IMR-90 (cell line): ENCODE measurements around the gene ENAH. TPM values are rescaled to one million over a fixed set of nuclear protein-coding genes. Genes with fewer than 3 reads are reported as not detected.
A peak's percentile ranks its signal among the peaks of the same experiment; 100 is the strongest.

Experiments
- ATAC-seq: fragments of 200-7000 bp; cut with Tn5 transposase; 2 replicates; pipeline ENCODE4 v1.9.1; 2020; ENCODE audit warnings: low read depth, mild to moderate bottlenecking, moderate library complexity
- BruUV-seq: library from RNA; stranded (reverse); fragments of 400-500 nt; replicated peaks from 2 replicates; lab custom pipeline; 2021; lab: Mats Ljungman, UMichigan
- CTCF ChIA-PET: fragments of 300-600 bp; formaldehyde crosslinking; extraction: SDS; loops from one replicate; lab custom pipeline; 2021; ENCODE audit warnings: antibody characterized with exemption; lab: Yijun Ruan, JAX
- POLR2A ChIA-PET: fragments of 300-600 bp; sonication (Branson Sonifier 250); formaldehyde crosslinking; loops from one replicate; lab custom pipeline; 2022; ENCODE audit warnings: antibody characterized with exemption; ENCODE audit not compliant: unreplicated experiment; lab: Charles Lee
- DNase-seq: peaks from one replicate; pipeline ENCODE4 v3.0.0; 2013
- H2AFZ ChIP-seq: replicated peaks from 2 replicates; pipeline ENCODE3; 2013; ENCODE audit warnings: low read length, mild to moderate bottlenecking; ENCODE audit not compliant: poor library complexity
- H2AK5ac ChIP-seq: 2 replicates; pipeline ENCODE4 v1.6.1; 2013; ENCODE audit warnings: low read depth, low read length, inconsistent platforms
- H2AK9ac ChIP-seq: replicated peaks from 2 replicates; pipeline ENCODE3; 2013; ENCODE audit warnings: mild to moderate bottlenecking, low read depth, low read length, moderate library complexity; ENCODE audit not compliant: poor library complexity
- H2BK120ac ChIP-seq: 2 replicates; pipeline ENCODE4 v1.6.1; 2013; ENCODE audit warnings: low read depth, low read length, inconsistent platforms
- H2BK15ac ChIP-seq: 3 replicates; pipeline ENCODE4 v1.6.1; 2013; ENCODE audit warnings: low read depth, low read length, inconsistent platforms
- H2BK20ac ChIP-seq: 2 replicates; pipeline ENCODE4 v1.6.1; 2013; ENCODE audit warnings: low read depth, mild to moderate bottlenecking, inconsistent platforms, low read length, moderate library complexity
- H2BK5ac ChIP-seq: 2 replicates; pipeline ENCODE4 v1.6.1; 2013; ENCODE audit warnings: mild to moderate bottlenecking, low read depth, low read length, inconsistent platforms; ENCODE audit not compliant: poor library complexity, severe bottlenecking
- H3K14ac ChIP-seq: replicated peaks from 2 replicates; pipeline ENCODE4 v1.6.1; 2013; ENCODE audit warnings: low read depth, low read length, inconsistent platforms
- H3K18ac ChIP-seq: 2 replicates; pipeline ENCODE4 v1.6.1; 2013; ENCODE audit warnings: low read depth, low read length, control low read depth
- H3K23ac ChIP-seq: 2 replicates; pipeline ENCODE4 v1.6.1; 2013; ENCODE audit warnings: low read depth, low read length, inconsistent platforms
- H3K27ac ChIP-seq: 2 replicates; pipeline ENCODE4 v1.5.1; 2013; ENCODE audit warnings: mild to moderate bottlenecking, control low read depth, low read length; ENCODE audit not compliant: insufficient read depth
- H3K27me3 ChIP-seq: 2 replicates; pipeline ENCODE4 v1.6.1; 2013; ENCODE audit warnings: low read length; ENCODE audit not compliant: control insufficient read depth, insufficient read depth
- H3K36me3 ChIP-seq: 2 replicates; pipeline ENCODE4 v1.6.1; 2013; ENCODE audit warnings: low read length, mixed read lengths; ENCODE audit not compliant: control insufficient read depth, insufficient read depth
- H3K4ac ChIP-seq: 2 replicates; pipeline ENCODE4 v1.6.1; 2013; ENCODE audit warnings: low read depth, low read length, inconsistent platforms
- H3K4me1 ChIP-seq: 2 replicates; pipeline ENCODE4 v1.6.1; 2013; ENCODE audit warnings: low read length, mixed read lengths; ENCODE audit not compliant: control insufficient read depth, insufficient read depth
- H3K4me2 ChIP-seq: 2 replicates; pipeline ENCODE4 v1.6.1; 2013; ENCODE audit warnings: low read depth, mild to moderate bottlenecking, control low read depth, low read length, moderate library complexity
- H3K4me3 ChIP-seq: 2 replicates; pipeline ENCODE4 v1.5.1; 2013; ENCODE audit warnings: low read depth, mild to moderate bottlenecking, control low read depth, low read length, moderate library complexity; ENCODE audit not compliant: insufficient read depth
- H3K56ac ChIP-seq: 2 replicates; pipeline ENCODE4 v1.6.1; 2013; ENCODE audit warnings: low read length, inconsistent platforms; ENCODE audit not compliant: insufficient read depth; ENCODE audit errors: extremely low read depth
- H3K79me1 ChIP-seq, 2 experiments: 2 replicates each; pipeline ENCODE4 v1.6.1; 2013; ENCODE audit warnings: low read length in 2 of 2, inconsistent platforms in 1 of 2, low read depth in 1 of 2
- H3K9ac ChIP-seq: 2 replicates; pipeline ENCODE4 v1.6.1; 2013; ENCODE audit warnings: low read depth, low read length, control low read depth
- H3K9me1 ChIP-seq: 2 replicates; pipeline ENCODE4 v1.6.1; 2013; ENCODE audit warnings: low read length, inconsistent platforms; ENCODE audit not compliant: insufficient read depth
- H3K9me3 ChIP-seq: 2 replicates; pipeline ENCODE4 v1.6.1; 2013; ENCODE audit warnings: low read length; ENCODE audit not compliant: control insufficient read depth, insufficient read depth
- H4K20me1 ChIP-seq: 2 replicates; pipeline ENCODE4 v1.6.1; 2013; ENCODE audit warnings: low read length, inconsistent platforms; ENCODE audit not compliant: insufficient read depth
- H4K5ac ChIP-seq: 2 replicates; pipeline ENCODE4 v1.6.1; 2013; ENCODE audit warnings: mild to moderate bottlenecking, low read depth, low read length, control low read depth
- H4K8ac ChIP-seq, 2 experiments: 2 replicates each; pipeline ENCODE4 v1.6.1; 2013; ENCODE audit warnings: low read depth in 2 of 2, low read length in 2 of 2, control low read depth in 1 of 2, inconsistent platforms in 1 of 2
- H4K91ac ChIP-seq: 2 replicates; pipeline ENCODE4 v1.6.1; 2013; ENCODE audit warnings: low read depth, low read length, inconsistent platforms; ENCODE audit not compliant: insufficient read depth
- BHLHE40 ChIP-seq: fragments of 150-350 bp; IDR thresholded peaks from 2 replicates; pipeline ENCODE4 v1.6.1; 2016; ENCODE audit warnings: mild to moderate bottlenecking, low read depth, low read length
- CEBPB ChIP-seq: IDR thresholded peaks from 2 replicates; pipeline ENCODE4 v1.6.1; 2012; ENCODE audit warnings: low read depth, low read length, improper control_type of control experiment
- CHD1 ChIP-seq: IDR thresholded peaks from 2 replicates; pipeline ENCODE4 v1.6.1; 2012; ENCODE audit warnings: low read depth, low read length, improper control_type of control experiment
- FOS ChIP-seq: fragments of 150-350 bp; IDR thresholded peaks from 2 replicates; pipeline ENCODE4 v1.6.1; 2016; ENCODE audit warnings: low read depth, low read length
- MAZ ChIP-seq: IDR thresholded peaks from 2 replicates; pipeline ENCODE4 v1.6.1; 2012; ENCODE audit warnings: low read depth, mild to moderate bottlenecking, low read length, improper control_type of control experiment, moderate library complexity, borderline replicate concordance
- MXI1 ChIP-seq: IDR thresholded peaks from 2 replicates; pipeline ENCODE4 v1.6.1; 2012; ENCODE audit warnings: low read depth, mild to moderate bottlenecking, low read length, moderate library complexity, borderline replicate concordance
- NFE2L2 ChIP-seq: fragments of 150-350 bp; IDR thresholded peaks from 2 replicates; pipeline ENCODE4 v1.6.1; 2016; ENCODE audit warnings: low read depth, mild to moderate bottlenecking, low read length
- RAD21 ChIP-seq: IDR thresholded peaks from 2 replicates; pipeline ENCODE4 v1.6.1; 2012; ENCODE audit warnings: low read length, improper control_type of control experiment
- RFX5 ChIP-seq: IDR thresholded peaks from 2 replicates; pipeline ENCODE4 v1.8.0; 2012; ENCODE audit warnings: low read depth, mild to moderate bottlenecking, low read length, moderate library complexity
- SMC3 ChIP-seq: fragments of 150-350 bp; IDR thresholded peaks from 2 replicates; pipeline ENCODE4 v1.6.1; 2016; ENCODE audit warnings: low read depth, mild to moderate bottlenecking, antibody characterized with exemption, low read length, moderate library complexity
- WGBS, 2 experiments: methylation state at CpG; one replicate each; pipeline versions ENCODE4 v1.1.5 to v1.1.7; 2013; ENCODE audit warnings: missing lambda C conversion rate in 2 of 2; ENCODE audit not compliant: insufficient read length in 1 of 2; ENCODE audit errors: extremely low coverage in 2 of 2; 5-methylcytosine and 5-hydroxymethylcytosine counted together
- dilution Hi-C: fragments of 300-500 bp; cut with HindIII; formaldehyde crosslinking; loops from one replicate; pipeline ENCODE4 v1.14.3; 2018; ENCODE audit warnings: low sequenced_read_pairs; ENCODE audit not compliant: unreplicated experiment
- in situ Hi-C: fragments of 300-500 bp; cut with MboI; formaldehyde crosslinking; loops from 3 replicates; pipeline ENCODE4 v1.14.3; 2019; ENCODE audit warnings: low sequenced_read_pairs, inconsistent platforms, mixed read lengths
- intact Hi-C: fragments of 100-400 bp; cut with micrococcal nuclease; formaldehyde crosslinking; loops from 2 replicates; pipeline ENCODE4 v1.10.0; 2022
- polyA plus RNA-seq, 3 experiments: library from polyadenylated mRNA; depleted of rRNA; stranded (reverse); fragments of >200 nt; gene quantifications; 2 replicates each; pipeline ENCODE4 v1.2.3, GENCODE V29; 2012; ENCODE audit warnings: low replicate concordance in 1 of 3
- total RNA-seq: library from RNA; depleted of rRNA; stranded (reverse); fragments of >200 nt; gene quantifications from 2 replicates; pipeline ENCODE4 v1.2.3, GENCODE V29; 2012
- TF ChIP-seq, protein P1 (sequence below): fragments of 150-350 bp; IDR thresholded peaks from 2 replicates; pipeline ENCODE4 v1.6.1; 2017; ENCODE audit warnings: mild to moderate bottlenecking, antibody characterized with exemption, low read length, low read depth

The ENAH gene
- total and polyA plus RNA-seq, 2 of the 4 experiments (the other 2 are of a cell fraction) = 61.3 to 86.9 TPM

- Histone ChIP-seq H3K4me1 (peaks cover 11% of the 10 kb centered on the region), H2BK20ac (peak overlapping the region; percentile 33; the same call in 1 of the 2 replicates), H3K56ac (no peak overlapping the region), H3K36me3 (no peaks in the 10 kb centered on the region), H4K5ac (peak overlapping the region; percentile 28; the same call in 1 of the 2 replicates), H3K4ac (0 out of 2 replicates have a peak overlapping the region, but pooled peaks have one; percentile 33), H4K20me1 (no peaks in the 10 kb centered on the region), H3K18ac (peak overlapping the region; percentile 50), H3K9ac (no peak overlapping the region), H3K14ac (peak overlapping the region; percentile 7; the same call in 1 of the 2 replicates), H2BK5ac (no peak overlapping the region), H2AK9ac (peak overlapping the region; percentile 68), H3K27me3 (no peaks in the 10 kb centered on the region), H3K27ac (0 out of 2 replicates have a peak overlapping the region, but pooled peaks have one; percentile 13), H2BK120ac (peak overlapping the region; percentile 65), H2AFZ (peak overlapping the region; percentile 67), H2AK5ac (peak overlapping the region; percentile 77), H3K9me1 (0 out of 2 replicates have a peak, but pooled peaks cover 5% of the 10 kb centered on the region), H3K9me3 (no peaks in the 10 kb centered on the region), H4K91ac (peak overlapping the region; percentile 76; the same call in 1 of the 2 replicates), H3K23ac (0 out of 2 replicates have a peak overlapping the region, but pooled peaks have one; percentile 53), H2BK15ac (peak overlapping the region; percentile 74; the same call in 1 of the 3 replicates), H3K4me3 (no peak overlapping the region), H3K79me1 (no peaks in the 10 kb centered on the region), H3K4me2 (no peak overlapping the region), H4K8ac (0 out of 4 replicates have a peak overlapping the region, but pooled peaks of 1 of the 2 experiments have one; percentile 40)
- CTCF ChIA-PET = no interaction called here
- no peak for DNase-seq
- TF ChIP-seq NFE2L2 = no peak
- no peak for TF ChIP-seq MXI1
- TF ChIP-seq CHD1 = no peak
- no peak for TF ChIP-seq MAZ
- TF ChIP-seq, protein P1, sequence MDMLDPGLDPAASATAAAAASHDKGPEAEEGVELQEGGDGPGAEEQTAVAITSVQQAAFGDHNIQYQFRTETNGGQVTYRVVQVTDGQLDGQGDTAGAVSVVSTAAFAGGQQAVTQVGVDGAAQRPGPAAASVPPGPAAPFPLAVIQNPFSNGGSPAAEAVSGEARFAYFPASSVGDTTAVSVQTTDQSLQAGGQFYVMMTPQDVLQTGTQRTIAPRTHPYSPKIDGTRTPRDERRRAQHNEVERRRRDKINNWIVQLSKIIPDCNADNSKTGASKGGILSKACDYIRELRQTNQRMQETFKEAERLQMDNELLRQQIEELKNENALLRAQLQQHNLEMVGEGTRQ = no peak
- TF ChIP-seq CEBPB = no peak
- TF ChIP-seq FOS = no peak
- TF ChIP-seq RFX5 = no peak
- no peak for TF ChIP-seq RAD21
- TF ChIP-seq SMC3 = no peak
- TF ChIP-seq BHLHE40 = no peak
- WGBS, 2 experiments = 83% methylated on average over 2 of the region's 9 CpGs; no CpG with 5 or more reads in 1 of the 2 experiments
- BruUV-seq = no TSS peak
- ATAC-seq = no peak
- dilution Hi-C loops (no loop called here), in situ Hi-C loops (no loop called here), intact Hi-C loops (no loop called here)
- POLR2A ChIA-PET = no interaction called here
Observed at GRCh38 chr1:225445639-225446594, 207.0 kb downstream of the ENAH start.
